CD14-positive monocyte (primary cell): ENCODE results near the gene ACAP3. TPM values are rescaled to one million over a fixed set of nuclear protein-coding genes. Genes with fewer than 3 reads are reported as not detected.

ENCODE experiments used
- DNase-seq, 3 donors: peaks; one replicate each; pipeline ENCODE4 v3.0.0-alpha.2; 2011 to 2022
- H2AFZ ChIP-seq: 2 replicates; pipeline ENCODE4 v1.6.0; 2012; ENCODE audit warnings: mild to moderate bottlenecking, low read depth, low read length, inconsistent platforms; ENCODE audit not compliant: insufficient read depth, poor library complexity, severe bottlenecking
- H3K27ac ChIP-seq, 2 donors: 1 replicate in 1 of 2; 2 replicates in 1 of 2; pipeline ENCODE4 v1.5.1; 2012 to 2013; ENCODE audit warnings: low read length in 2 of 2, control low read depth in 1 of 2, inconsistent platforms in 1 of 2, low read depth in 1 of 2, mild to moderate bottlenecking in 1 of 2
- H3K27me3 ChIP-seq, 2 donors: one replicate each; pipeline versions ENCODE4 v1.6.0 to v1.6.1; 2011 to 2013; ENCODE audit warnings: low read length in 2 of 2; ENCODE audit not compliant: control insufficient read depth in 2 of 2, insufficient read depth in 2 of 2
- H3K36me3 ChIP-seq, 2 donors: replicated peaks in 1 of 2; 1 replicate in 1 of 2; 2 replicates in 1 of 2; pipeline versions ENCODE4 v1.5.1 to v1.6.1; 2012 to 2013; ENCODE audit warnings: low read length in 2 of 2, control low read depth in 1 of 2, inconsistent platforms in 1 of 2, mild to moderate bottlenecking in 1 of 2; ENCODE audit not compliant: insufficient read depth in 2 of 2, control insufficient read depth in 1 of 2
- H3K4me1 ChIP-seq, 2 donors: 1 replicate in 1 of 2; 2 replicates in 1 of 2; pipeline versions ENCODE4 v1.5.1 to v1.6.1; 2012 to 2013; ENCODE audit warnings: low read length in 2 of 2, control low read depth in 1 of 2, inconsistent platforms in 1 of 2, mild to moderate bottlenecking in 1 of 2, moderate library complexity in 1 of 2; ENCODE audit not compliant: insufficient read depth in 2 of 2, control insufficient read depth in 1 of 2
- H3K4me2 ChIP-seq: replicated peaks from 2 replicates; pipeline ENCODE3; 2012; ENCODE audit warnings: low read length, moderate library complexity, mild to moderate bottlenecking; ENCODE audit not compliant: poor library complexity, severe bottlenecking; ENCODE audit errors: extremely low read depth
- H3K4me3 ChIP-seq, 3 experiments: fragments of 200-600 bp in 1 of 3; sonication (generic) in 1 of 3; replicated peaks in 1 of 3; 1 replicate in 2 of 3; 2 replicates in 1 of 3; pipeline ENCODE4 v1.5.1; 2011 to 2013; ENCODE audit warnings: low read length in 3 of 3, mild to moderate bottlenecking in 3 of 3, control low read depth in 2 of 3, low read depth in 2 of 3, inconsistent platforms in 1 of 3, moderate library complexity in 1 of 3
- H3K79me2 ChIP-seq: 2 replicates; pipeline ENCODE4 v1.6.0; 2012; ENCODE audit warnings: mild to moderate bottlenecking, control low read depth, inconsistent platforms, low read length, moderate library complexity; ENCODE audit not compliant: insufficient read depth
- H3K9ac ChIP-seq: 2 replicates; pipeline ENCODE4 v1.6.0; 2017; ENCODE audit warnings: low read length, mild to moderate bottlenecking; ENCODE audit not compliant: insufficient read depth, poor library complexity, severe bottlenecking
- H3K9me3 ChIP-seq, 2 donors: replicated peaks in 1 of 2; 1 replicate in 1 of 2; 2 replicates in 1 of 2; pipeline versions ENCODE4 v1.5.1 to v1.6.1; 2012 to 2013; ENCODE audit warnings: low read length in 2 of 2, control low read depth in 1 of 2; ENCODE audit not compliant: control insufficient read depth in 1 of 2, insufficient read depth in 1 of 2
- H4K20me1 ChIP-seq: 2 replicates; pipeline ENCODE4 v1.6.0; 2012; ENCODE audit warnings: mild to moderate bottlenecking, low read length, control low read depth, moderate library complexity; ENCODE audit not compliant: insufficient read depth
- H3K27ac Mint-ChIP-seq, 7 donors: one replicate each; pipeline ENCODE4 v1.8.0; 2020; ENCODE audit warnings: mild to moderate bottlenecking in 7 of 7, mixed read lengths in 7 of 7, moderate library complexity in 6 of 7, inconsistent platforms in 2 of 7
- H3K27me3 Mint-ChIP-seq, 3 donors: one replicate each; pipeline ENCODE4 v1.8.0; 2021 to 2022; ENCODE audit warnings: low read depth in 3 of 3, mild to moderate bottlenecking in 3 of 3, mixed read lengths in 3 of 3, moderate library complexity in 3 of 3, inconsistent platforms in 1 of 3
- H3K36me3 Mint-ChIP-seq, 2 donors: one replicate each; pipeline ENCODE4 v1.8.0; 2020; ENCODE audit warnings: mixed read lengths in 2 of 2, inconsistent platforms in 1 of 2, mild to moderate bottlenecking in 1 of 2
- H3K4me1 Mint-ChIP-seq: one replicate; pipeline ENCODE4 v1.8.0; 2020; ENCODE audit warnings: mild to moderate bottlenecking, mixed read lengths
- H3K4me3 Mint-ChIP-seq, 2 donors: one replicate each; pipeline ENCODE4 v1.8.0; 2020; ENCODE audit warnings: mild to moderate bottlenecking in 2 of 2, mixed read lengths in 2 of 2, moderate library complexity in 1 of 2
- H3K9me3 Mint-ChIP-seq, 7 donors: one replicate each; pipeline ENCODE4 v1.8.0; 2020 to 2022; ENCODE audit warnings: mixed read lengths in 7 of 7, mild to moderate bottlenecking in 6 of 7, moderate library complexity in 6 of 7, inconsistent platforms in 2 of 7
- CTCF ChIP-seq: fragments of 200-600 bp; IDR thresholded peaks from one replicate; pipeline ENCODE4 v1.8.0; 2022; ENCODE audit warnings: antibody characterized with exemption, mild to moderate bottlenecking
- WGBS: methylation state at CpG from one replicate; pipeline ENCODE4 v1.1.5; 2013; ENCODE audit warnings: missing lambda C conversion rate; ENCODE audit not compliant: insufficient coverage; 5-methylcytosine and 5-hydroxymethylcytosine counted together
- intact Hi-C, 2 donors: fragments of 100-400 bp; cut with micrococcal nuclease; formaldehyde crosslinking; loops; one replicate each; pipeline versions ENCODE4 v1.15.0 to v1.15.1; 2023
- polyA plus RNA-seq, 3 donors: library from polyadenylated mRNA; depleted of rRNA in 1 of 3; unstranded in 2 of 3; stranded (reverse) in 1 of 3; fragments of 300-500 nt in 2 of 3; fragments of >200 nt in 1 of 3; fragmentation: Illumina TruSeq in 2 of 3; gene quantifications; 1 replicate in 2 of 3; 2 replicates in 1 of 3; pipeline ENCODE4 v1.2.3, GENCODE V29; 2012 to 2021

The ACAP3 gene
- polyA plus RNA-seq, 3 donors: 3.5 to 132 (median 4.0) TPM

GRCh38 chr1:1342061-1342562, 34.4 kb upstream of the ACAP3 start:
- Histone ChIP-seq H3K4me2 (no peak overlapping the region), H2AFZ (no peak overlapping the region), H3K4me1 (peaks cover 0 to under 1% of the 10 kb centered on the region in 2 donors), H3K9me3 (no peaks in the 10 kb centered on the region), H3K9ac (no peak overlapping the region), H3K27me3 (no peaks in the 10 kb centered on the region), H3K79me2 (peaks cover 14% of the 10 kb centered on the region), H4K20me1 (peaks cover 36% of the 10 kb centered on the region), H3K36me3 (peaks cover 9 to 29% of the 10 kb centered on the region in 2 donors), H3K4me3 (no peak overlapping the region), H3K27ac (no peak overlapping the region)
- no peak overlapping the region for H3K4me3 Mint-ChIP-seq
- peaks cover 4% of the 10 kb centered on the region for H3K4me1 Mint-ChIP-seq
- H3K36me3 Mint-ChIP-seq: peaks cover 21 to 44% of the 10 kb centered on the region in 2 donors
- H3K27ac Mint-ChIP-seq: no peak overlapping the region
- H3K27me3 Mint-ChIP-seq: peaks cover 0 to 6% (median 2%) of the 10 kb centered on the region in 3 donors
- H3K9me3 Mint-ChIP-seq: peaks cover 0 to 1% (median 0%) of the 10 kb centered on the region in 7 donors
- TF ChIP-seq CTCF: no peak
- DNase-seq: no peak
- intact Hi-C loops: no loop called here
- 97% methylated on average over 21 of the region's 28 CpGs for WGBS

- DNase-seq: no peak
- H3K36me3 Mint-ChIP-seq: peaks cover 21 to 44% of the 10 kb centered on the region in 2 donors
- WGBS: 90% methylated on average over 17 of the region's 17 CpGs
These were observed 33.9 kb upstream of the ACAP3 start for GRCh38 chr1:1341549-1342021.

More at GRCh38 chr1:1341549-1342021, 33.9 kb upstream of the ACAP3 start:
- TF ChIP-seq CTCF: no peak
- no peak overlapping the region for H2AFZ ChIP-seq
- H4K20me1 ChIP-seq: peaks cover 33% of the 10 kb centered on the region
- peaks cover 10% of the 10 kb centered on the region for H3K79me2 ChIP-seq
- no peak overlapping the region for H3K9ac ChIP-seq
- Mint-ChIP-seq H3K4me1 (peaks cover 2% of the 10 kb centered on the region), H3K4me3 (no peak overlapping the region), H3K27ac (no peak overlapping the region), H3K27me3 (peaks cover 0 to 6% (median 0%) of the 10 kb centered on the region in 3 donors), H3K9me3 (peaks cover 0 to 1% (median 0%) of the 10 kb centered on the region in 7 donors)
- no peaks in the 10 kb centered on the region for H3K9me3 ChIP-seq
- H3K4me2 ChIP-seq: no peak overlapping the region
- peaks cover 9 to 29% of the 10 kb centered on the region in 2 donors for H3K36me3 ChIP-seq
- H3K4me1 ChIP-seq: no peaks in the 10 kb centered on the region
- H3K27ac ChIP-seq: no peak overlapping the region
- intact Hi-C loops: no loop called here
- H3K27me3 ChIP-seq: no peaks in the 10 kb centered on the region
- H3K4me3 ChIP-seq: no peak overlapping the region
